ENCODE measurements around the gene NKX6-2.

NKX6-2 gene

GRCh38 chr10:132752378-132752777, 33.6 kb downstream of the NKX6-2 start:
- DNase-seq: no peak

GRCh38 chr10:132750936-132751335, 35.0 kb downstream of the NKX6-2 start:
- no peak for DNase-seq

GRCh38 chr10:132749371-132749795, 36.6 kb downstream of the NKX6-2 start:
- no peak for DNase-seq

- no peak for DNase-seq
Observed at GRCh38 chr10:132748545-132749370, 37.2 kb downstream of the NKX6-2 start.

- DNase-seq: no peak
Observed at GRCh38 chr10:132748135-132748534, 37.8 kb downstream of the NKX6-2 start.

- DNase-seq: no peak
Observed at GRCh38 chr10:132746801-132747625, 38.9 kb downstream of the NKX6-2 start.

- no peak for DNase-seq
Observed at GRCh38 chr10:132746386-132746785, 39.6 kb downstream of the NKX6-2 start.

GRCh38 chr10:132745971-132746370, 40.0 kb downstream of the NKX6-2 start:
- no peak for DNase-seq

GRCh38 chr10:132745511-132745910, 40.4 kb downstream of the NKX6-2 start:
- no peak for DNase-seq

GRCh38 chr10:132744839-132745238, 41.1 kb downstream of the NKX6-2 start:
- DNase-seq: no peak

- no peak for DNase-seq
Observed at GRCh38 chr10:132743925-132744490, 41.9 kb downstream of the NKX6-2 start.

GRCh38 chr10:132743196-132743924, 42.6 kb downstream of the NKX6-2 start:
- peak; percentile 9 for DNase-seq

- DNase-seq: no peak
Observed at GRCh38 chr10:132742837-132743194, 43.1 kb downstream of the NKX6-2 start.

GRCh38 chr10:132742167-132742836, 43.6 kb downstream of the NKX6-2 start:
- DNase-seq: no peak

- no peak for DNase-seq
Observed at GRCh38 chr10:132740588-132740987, 45.4 kb downstream of the NKX6-2 start.

- DNase-seq: no peak
Observed at GRCh38 chr10:132739225-132739613, 46.7 kb downstream of the NKX6-2 start.

GRCh38 chr10:132738454-132739224, 47.3 kb downstream of the NKX6-2 start:
- DNase-seq: no peak

- DNase-seq: no peak
Observed at GRCh38 chr10:132737390-132738048, 48.4 kb downstream of the NKX6-2 start.

- no peak for DNase-seq
Observed at GRCh38 chr10:132735923-132736391, 50.0 kb downstream of the NKX6-2 start.

- DNase-seq: no peak
Observed at GRCh38 chr10:132735341-132735775, 50.6 kb downstream of the NKX6-2 start.

- DNase-seq: no peak
Observed at GRCh38 chr10:132733926-132734325, 52.0 kb downstream of the NKX6-2 start.

All from suppressor macrophage treated with lipopolysaccharide for 4 hours (primary cell).